Suprapubic skin (tissue), 4 donors: ENCODE results near the gene ZNF397.
"Not testable (repeated sequence)": the region's sequence is repeated elsewhere in the genome, so short reads cannot be mapped to it uniquely, and the experiment has no call there.

Source experiments
- EP300 ChIP-seq: sonication (generic); formaldehyde crosslinking; IDR thresholded peaks from one replicate; pipeline ENCODE4 v1.6.1; 2017; ENCODE audit warnings: antibody characterized with exemption
- POLR2A ChIP-seq, 2 donors: fragments of 450-650 bp; IDR thresholded peaks; one replicate each; pipeline ENCODE4 v1.6.1; 2017; ENCODE audit warnings: antibody characterized with exemption in 2 of 2, mild to moderate bottlenecking in 2 of 2, moderate library complexity in 2 of 2
- POLR2AphosphoS5 ChIP-seq, 3 donors: sonication (generic); formaldehyde crosslinking; IDR thresholded peaks; one replicate each; pipeline ENCODE4 v1.6.1; 2017; ENCODE audit warnings: antibody characterized with exemption in 3 of 3
- TF ChIP-seq, protein P1 (sequence below), 2 donors: fragments of 200-600 bp in 1 of 2; fragments of 450-650 bp in 1 of 2; sonication (generic) in 1 of 2; IDR thresholded peaks; one replicate each; pipeline ENCODE4 v1.5.1; 2016 to 2019; ENCODE audit warnings: antibody characterized with exemption in 2 of 2, mild to moderate bottlenecking in 1 of 2, moderate library complexity in 1 of 2

DNA sequence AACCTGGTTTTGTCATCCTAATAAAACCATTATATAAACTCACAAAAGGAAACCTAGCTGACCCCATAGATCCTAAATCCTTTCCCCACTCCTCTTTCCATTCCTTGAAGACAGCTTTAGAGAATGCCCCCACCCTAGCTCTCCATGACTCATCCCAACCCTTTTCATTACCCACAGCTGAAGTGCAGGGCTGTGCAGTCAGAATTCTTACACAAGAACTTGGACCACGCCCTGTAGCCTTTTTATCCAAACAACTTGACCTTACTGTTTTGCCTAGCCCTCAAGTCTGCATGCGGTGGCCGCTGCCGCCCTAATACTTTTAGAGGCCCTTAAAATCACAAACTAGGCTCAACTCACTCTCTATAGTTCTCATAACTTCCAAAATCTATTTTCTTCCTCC lies 21.5 kb upstream of the ZNF397 start:
- TF ChIP-seq POLR2AphosphoS5 (IDR thresholded peaks at IDR 0.05); EP300; POLR2A (IDR thresholded peaks at IDR 0.05): not testable (repeated sequence)
- TF ChIP-seq, protein P1, sequence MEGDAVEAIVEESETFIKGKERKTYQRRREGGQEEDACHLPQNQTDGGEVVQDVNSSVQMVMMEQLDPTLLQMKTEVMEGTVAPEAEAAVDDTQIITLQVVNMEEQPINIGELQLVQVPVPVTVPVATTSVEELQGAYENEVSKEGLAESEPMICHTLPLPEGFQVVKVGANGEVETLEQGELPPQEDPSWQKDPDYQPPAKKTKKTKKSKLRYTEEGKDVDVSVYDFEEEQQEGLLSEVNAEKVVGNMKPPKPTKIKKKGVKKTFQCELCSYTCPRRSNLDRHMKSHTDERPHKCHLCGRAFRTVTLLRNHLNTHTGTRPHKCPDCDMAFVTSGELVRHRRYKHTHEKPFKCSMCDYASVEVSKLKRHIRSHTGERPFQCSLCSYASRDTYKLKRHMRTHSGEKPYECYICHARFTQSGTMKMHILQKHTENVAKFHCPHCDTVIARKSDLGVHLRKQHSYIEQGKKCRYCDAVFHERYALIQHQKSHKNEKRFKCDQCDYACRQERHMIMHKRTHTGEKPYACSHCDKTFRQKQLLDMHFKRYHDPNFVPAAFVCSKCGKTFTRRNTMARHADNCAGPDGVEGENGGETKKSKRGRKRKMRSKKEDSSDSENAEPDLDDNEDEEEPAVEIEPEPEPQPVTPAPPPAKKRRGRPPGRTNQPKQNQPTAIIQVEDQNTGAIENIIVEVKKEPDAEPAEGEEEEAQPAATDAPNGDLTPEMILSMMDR (IDR thresholded peaks at IDR 0.05) = not testable (repeated sequence)
